ENCODE data around the gene GBF1.

The GBF1 gene

DNA sequence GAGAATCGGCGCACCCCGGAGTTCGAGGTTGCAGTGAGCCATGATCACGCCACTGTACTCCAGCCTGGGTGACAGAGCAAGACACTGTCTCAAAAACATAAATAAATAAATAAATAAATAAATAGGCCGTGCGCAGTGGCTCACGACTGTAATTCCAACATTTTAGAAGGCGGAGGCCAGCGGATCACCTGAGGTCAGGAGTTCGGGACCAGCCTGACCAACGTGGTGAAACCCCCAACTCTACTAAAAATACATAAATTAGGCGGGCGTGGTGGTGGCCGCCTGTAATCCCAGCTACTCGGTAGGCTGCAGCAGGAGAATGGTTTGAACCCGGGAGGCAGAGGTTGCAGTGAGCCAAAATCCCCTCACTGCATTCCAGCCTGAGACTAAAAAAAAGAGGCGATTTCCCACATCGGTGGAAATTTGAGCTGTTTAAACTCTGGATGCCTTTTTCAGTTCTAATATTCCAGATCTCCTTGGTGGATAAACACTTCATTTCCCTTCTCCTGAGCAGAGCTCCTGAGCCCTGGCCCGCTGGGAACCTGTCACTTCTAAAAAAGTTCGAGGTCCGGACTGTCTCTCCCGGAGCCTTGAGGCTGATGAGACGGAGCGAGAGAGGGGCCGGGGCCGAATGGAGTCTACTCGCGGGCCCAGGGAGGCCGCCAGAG lies 148.2 kb downstream of the GBF1 start:
- peaks cover 22% of the 10 kb centered on the region for H3K79me2 ChIP-seq (ENCODE audit: insufficient read depth, low read depth)
- H3K27ac ChIP-seq: peak overlapping the region; percentile 93
- H3K9ac ChIP-seq: peak overlapping the region; percentile 94
- TF ChIP-seq, protein P1, sequence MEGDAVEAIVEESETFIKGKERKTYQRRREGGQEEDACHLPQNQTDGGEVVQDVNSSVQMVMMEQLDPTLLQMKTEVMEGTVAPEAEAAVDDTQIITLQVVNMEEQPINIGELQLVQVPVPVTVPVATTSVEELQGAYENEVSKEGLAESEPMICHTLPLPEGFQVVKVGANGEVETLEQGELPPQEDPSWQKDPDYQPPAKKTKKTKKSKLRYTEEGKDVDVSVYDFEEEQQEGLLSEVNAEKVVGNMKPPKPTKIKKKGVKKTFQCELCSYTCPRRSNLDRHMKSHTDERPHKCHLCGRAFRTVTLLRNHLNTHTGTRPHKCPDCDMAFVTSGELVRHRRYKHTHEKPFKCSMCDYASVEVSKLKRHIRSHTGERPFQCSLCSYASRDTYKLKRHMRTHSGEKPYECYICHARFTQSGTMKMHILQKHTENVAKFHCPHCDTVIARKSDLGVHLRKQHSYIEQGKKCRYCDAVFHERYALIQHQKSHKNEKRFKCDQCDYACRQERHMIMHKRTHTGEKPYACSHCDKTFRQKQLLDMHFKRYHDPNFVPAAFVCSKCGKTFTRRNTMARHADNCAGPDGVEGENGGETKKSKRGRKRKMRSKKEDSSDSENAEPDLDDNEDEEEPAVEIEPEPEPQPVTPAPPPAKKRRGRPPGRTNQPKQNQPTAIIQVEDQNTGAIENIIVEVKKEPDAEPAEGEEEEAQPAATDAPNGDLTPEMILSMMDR (conservative IDR thresholded peaks at IDR 0.05; ENCODE audit: low read depth, low read length): peak; percentile 84
- H3K4me2 ChIP-seq: peak overlapping the region; percentile 93
- peak overlapping the region; percentile 41 for H2AFZ ChIP-seq (ENCODE audit: low read depth)
- H3K36me3 ChIP-seq (ENCODE audit: insufficient read depth): peaks cover 3% of the 10 kb centered on the region; the same call in 1 of the 2 replicates
- H3K4me1 ChIP-seq (ENCODE audit: low read depth, poor library complexity, severe bottlenecking): peaks cover 28% of the 10 kb centered on the region
- H3K27me3 ChIP-seq (ENCODE audit: insufficient read depth, low read depth): no peaks in the 10 kb centered on the region
- H3K4me3 ChIP-seq (IDR thresholded peaks at IDR 0.05; ENCODE audit: insufficient read depth, low read depth, low read length): no peak overlapping the region
- no peaks in the 10 kb centered on the region for H4K20me1 ChIP-seq (ENCODE audit: insufficient read depth)

DNA sequence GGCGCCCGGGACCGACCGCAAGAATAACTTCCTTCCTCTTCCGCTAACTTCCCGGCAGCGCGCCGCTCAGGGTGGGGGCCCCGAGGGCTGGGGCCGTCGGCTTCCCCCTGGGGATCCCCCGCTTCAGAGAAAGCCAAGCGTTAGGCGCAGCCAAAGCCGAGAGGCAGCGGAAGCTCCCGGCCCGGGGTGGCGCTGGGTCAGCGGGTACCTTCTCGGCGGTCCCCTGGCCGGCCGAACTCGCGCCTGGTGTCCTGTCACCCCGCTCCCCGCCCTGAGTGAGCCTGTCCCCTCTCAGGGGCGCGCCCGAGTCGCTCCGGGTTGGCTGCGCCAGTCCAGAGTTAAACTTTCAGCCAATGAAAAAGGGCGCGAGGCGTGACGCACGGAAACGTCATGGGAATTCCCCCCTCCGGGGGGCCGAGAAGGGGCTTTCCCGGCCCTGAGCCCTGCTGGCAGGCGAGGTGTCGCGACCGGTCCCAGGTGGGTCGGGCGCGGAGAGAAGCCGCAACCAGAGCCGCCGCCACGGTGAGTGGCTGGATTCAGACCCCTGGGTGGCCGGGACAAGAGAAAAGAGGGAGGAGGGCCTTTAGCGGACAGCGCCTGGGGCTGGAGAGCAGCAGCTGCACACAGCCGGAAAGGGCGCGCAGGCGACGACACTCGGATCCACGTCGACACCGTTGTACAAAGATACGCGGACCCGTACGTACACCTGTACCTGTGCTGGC lies 148.9 kb downstream of the GBF1 start:
- Histone ChIP-seq H4K20me1 (ENCODE audit: insufficient read depth) (no peaks in the 10 kb centered on the region), H2AFZ (ENCODE audit: low read depth) (peak overlapping the region; percentile 41), H3K79me2 (ENCODE audit: insufficient read depth, low read depth) (peaks cover 22% of the 10 kb centered on the region), H3K4me3 (IDR thresholded peaks at IDR 0.05; ENCODE audit: insufficient read depth, low read depth, low read length) (no peak overlapping the region), H3K9ac (peak overlapping the region; percentile 94), H3K4me1 (ENCODE audit: low read depth, poor library complexity, severe bottlenecking) (peaks cover 33% of the 10 kb centered on the region), H3K27me3 (ENCODE audit: insufficient read depth, low read depth) (no peaks in the 10 kb centered on the region), H3K36me3 (ENCODE audit: insufficient read depth) (peaks cover 3% of the 10 kb centered on the region; the same call in 1 of the 2 replicates), H3K27ac (peak overlapping the region; percentile 93), H3K4me2 (peak overlapping the region; percentile 93)
- TF ChIP-seq, protein P1 (conservative IDR thresholded peaks at IDR 0.05; ENCODE audit: low read depth, low read length): peak; percentile 12

DNA sequence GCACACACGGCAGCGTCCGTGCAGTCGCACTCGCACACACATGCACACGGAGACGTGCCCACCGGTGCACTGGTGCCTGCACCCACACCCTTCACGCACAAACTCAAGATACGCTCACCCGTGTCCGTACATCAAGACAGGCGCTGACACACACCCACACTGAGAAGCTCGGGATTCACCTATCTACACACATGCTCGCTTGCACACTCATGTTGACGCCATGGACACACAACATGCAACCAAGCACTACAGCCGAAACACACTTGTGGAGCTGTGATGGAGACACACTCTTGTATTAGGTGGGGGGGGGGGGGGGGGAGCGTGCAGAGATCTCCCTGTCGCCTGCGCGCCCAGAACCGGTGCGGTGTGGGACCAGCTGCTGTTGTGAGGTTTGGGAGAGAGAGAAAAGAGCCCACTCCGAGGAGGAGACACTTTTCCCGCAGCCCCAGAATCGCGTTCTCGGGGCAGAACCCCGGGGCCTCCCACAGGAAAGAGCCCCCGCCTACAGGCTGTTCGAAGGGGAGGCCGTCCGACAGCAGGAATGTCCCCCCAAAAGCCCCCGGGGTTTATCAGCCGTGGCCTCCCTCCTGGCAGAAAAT lies 149.6 kb downstream of the GBF1 start:
- TF ChIP-seq, protein P1 (conservative IDR thresholded peaks at IDR 0.05; ENCODE audit: low read depth, low read length): no peak
- H2AFZ ChIP-seq (ENCODE audit: low read depth): peak overlapping the region; percentile 41; the same call in 1 of the 2 replicates
- peaks cover 37% of the 10 kb centered on the region for H3K4me1 ChIP-seq (ENCODE audit: low read depth, poor library complexity, severe bottlenecking)
- H3K27me3 ChIP-seq (ENCODE audit: insufficient read depth, low read depth): no peaks in the 10 kb centered on the region
- H3K27ac ChIP-seq: peak overlapping the region; percentile 93
- H3K9ac ChIP-seq: peak overlapping the region; percentile 94
- no peak overlapping the region for H3K4me3 ChIP-seq (IDR thresholded peaks at IDR 0.05; ENCODE audit: insufficient read depth, low read depth, low read length)
- peak overlapping the region; percentile 80 for H3K4me2 ChIP-seq
- H3K36me3 ChIP-seq (ENCODE audit: insufficient read depth): peaks cover 3% of the 10 kb centered on the region; the same call in 1 of the 2 replicates
- no peaks in the 10 kb centered on the region for H4K20me1 ChIP-seq (ENCODE audit: insufficient read depth)
- peaks cover 22% of the 10 kb centered on the region for H3K79me2 ChIP-seq (ENCODE audit: insufficient read depth, low read depth)

DNA sequence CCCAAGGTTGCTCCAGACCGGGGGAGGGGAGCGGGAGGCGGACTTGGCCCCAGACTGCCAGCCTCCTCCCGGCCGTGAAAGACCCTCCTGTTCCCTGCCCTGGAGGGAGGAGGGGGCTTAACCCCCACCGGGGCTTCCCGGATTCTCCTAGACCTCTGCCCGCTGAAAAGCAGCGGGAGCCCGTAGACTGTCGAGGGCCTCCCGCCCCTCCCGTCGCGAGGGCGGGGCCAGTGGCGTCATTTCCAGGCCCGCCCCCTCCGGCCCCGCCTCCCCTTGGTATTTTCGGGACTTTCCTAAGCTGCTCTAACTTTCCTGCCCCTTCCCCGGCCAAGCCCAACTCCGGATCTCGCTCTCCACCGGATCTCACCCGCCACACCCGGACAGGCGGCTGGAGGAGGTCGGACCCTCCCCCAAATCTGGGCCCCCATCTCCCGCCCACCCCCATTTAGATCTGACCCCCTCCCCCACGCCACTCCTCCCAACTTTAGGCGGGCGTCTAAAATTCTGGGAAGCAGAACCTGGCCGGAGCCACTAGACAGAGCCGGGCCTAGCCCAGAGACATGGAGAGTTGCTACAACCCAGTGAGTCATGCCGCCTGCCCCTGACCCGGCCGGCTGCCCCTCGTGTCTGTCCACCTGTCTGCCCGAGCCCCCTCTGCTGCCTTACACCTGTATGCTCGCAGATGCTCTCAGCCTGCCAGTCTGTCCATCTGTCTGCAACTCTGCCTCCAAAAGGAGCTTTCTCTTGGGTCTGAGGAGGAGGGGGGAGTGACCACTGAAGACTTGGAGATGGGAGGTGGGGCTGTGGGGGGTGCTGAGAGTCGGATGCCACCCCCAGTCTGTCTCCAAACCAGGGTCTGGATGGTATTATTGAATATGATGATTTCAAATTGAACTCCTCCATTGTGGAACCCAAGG lies 150.3 kb downstream of the GBF1 start, which contains the start of gene NFKB2:
NFKB2 (plus strand) TSS at position 306 of the 917 bp plus-strand sequence; CDS start at position 561, 255 bp downstream.
- Histone ChIP-seq H3K27ac (peak within 1 kb of the TSS; percentile 93), H3K79me2 (ENCODE audit: insufficient read depth, low read depth) (peaks cover 22% of the 10 kb centered on the region), H3K9ac (peak within 1 kb of the TSS; percentile 94), H3K4me2 (peak within 1 kb of the TSS; percentile 99), H3K36me3 (ENCODE audit: insufficient read depth) (peaks cover 3% of the 10 kb centered on the region; the same call in 1 of the 2 replicates), H2AFZ (ENCODE audit: low read depth) (peak within 1 kb of the TSS; percentile 41; the same call in 1 of the 2 replicates), H3K27me3 (ENCODE audit: insufficient read depth, low read depth) (no peaks in the 10 kb centered on the region), H3K4me1 (ENCODE audit: low read depth, poor library complexity, severe bottlenecking) (peaks cover 39% of the 10 kb centered on the region), H3K4me3 (IDR thresholded peaks at IDR 0.05; ENCODE audit: insufficient read depth, low read depth, low read length) (no peak within 1 kb of the TSS), H4K20me1 (ENCODE audit: insufficient read depth) (no peaks in the 10 kb centered on the region)
- TF ChIP-seq, protein P1 (conservative IDR thresholded peaks at IDR 0.05; ENCODE audit: low read depth, low read length): no peak

All from KMS-11 (cell line).